GM21360 (cell line): Measurements from ENCODE around the gene ABHD16B.

ENCODE experiments used
- ATAC-seq: cut with Tn5 transposase; IDR thresholded peaks from one replicate; pipeline ENCODE4 v1.9.1; 2021; ENCODE audit warnings: mild to moderate bottlenecking, moderate library complexity; ENCODE audit not compliant: unreplicated experiment

The ABHD16B gene

DNA sequence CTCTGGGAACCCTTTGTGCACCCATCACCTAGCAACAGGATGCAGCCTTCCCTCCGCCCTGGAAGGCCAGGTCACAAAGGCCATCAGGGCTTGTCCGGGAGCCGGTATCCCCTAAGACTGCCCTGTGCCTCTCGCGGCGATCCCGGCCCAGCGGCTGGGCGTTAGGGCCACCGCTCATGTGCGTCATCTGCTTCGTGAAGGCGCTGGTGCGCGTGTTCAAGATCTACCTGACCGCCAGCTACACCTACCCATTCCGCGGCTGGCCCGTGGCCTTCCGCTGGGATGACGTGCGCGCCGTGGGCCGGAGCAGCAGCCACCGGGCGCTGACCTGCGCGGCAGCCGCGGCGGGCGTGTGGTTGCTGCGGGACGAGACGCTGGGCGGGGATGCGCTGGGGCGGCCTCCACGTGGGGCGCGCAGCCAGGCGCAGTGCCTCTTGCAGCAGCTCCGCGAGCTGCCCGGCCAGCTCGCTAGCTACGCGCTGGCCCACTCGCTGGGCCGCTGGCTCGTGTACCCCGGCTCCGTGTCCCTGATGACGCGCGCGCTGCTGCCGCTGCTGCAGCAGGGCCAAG, at the start of gene ABHD16B:
TSS of gene ABHD16B (plus strand) at position 134 of the 570 bp plus-strand sequence. CDS start at position 177, 43 bp downstream.
- no peak for ATAC-seq

DNA sequence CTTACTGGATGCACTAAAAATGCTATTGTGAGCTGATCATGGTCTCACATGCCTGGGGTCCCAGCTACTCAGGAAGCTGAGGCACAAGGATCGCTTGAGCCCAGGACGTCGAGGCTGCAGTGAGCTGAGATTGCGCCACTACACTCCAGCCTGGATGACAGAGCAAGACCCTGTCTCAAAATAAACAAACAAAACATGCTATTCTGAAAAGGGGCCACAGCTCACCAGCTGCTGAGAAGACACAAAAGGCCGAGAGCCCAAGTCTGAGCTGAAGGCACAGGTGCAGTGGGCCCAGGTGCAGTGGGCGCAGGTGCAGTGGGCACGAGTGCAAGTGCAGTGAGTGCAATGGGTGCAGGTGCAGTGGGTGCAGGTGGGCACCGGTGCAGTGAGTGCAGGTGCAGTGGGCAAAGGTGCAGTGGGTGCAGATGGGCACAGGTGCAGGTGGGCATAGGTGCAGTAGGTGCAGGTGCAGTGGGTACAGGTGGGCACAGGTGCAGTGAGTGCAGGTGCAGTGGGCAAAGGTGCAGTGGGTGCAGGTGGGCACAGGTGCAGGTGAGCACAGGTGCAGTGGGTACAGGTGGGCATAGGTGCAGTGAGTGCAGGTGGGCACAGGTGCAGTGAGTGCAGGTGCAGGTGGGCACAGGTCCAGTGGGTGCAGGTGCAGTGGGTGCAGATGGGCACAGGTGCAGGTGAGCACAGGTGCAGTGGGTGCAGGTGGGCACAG, 46.2 kb upstream of the ABHD16B start:
- ATAC-seq: no peak

GRCh38 chr20:63815615-63816253, 45.6 kb upstream of the ABHD16B start:
- ATAC-seq: no peak

DNA sequence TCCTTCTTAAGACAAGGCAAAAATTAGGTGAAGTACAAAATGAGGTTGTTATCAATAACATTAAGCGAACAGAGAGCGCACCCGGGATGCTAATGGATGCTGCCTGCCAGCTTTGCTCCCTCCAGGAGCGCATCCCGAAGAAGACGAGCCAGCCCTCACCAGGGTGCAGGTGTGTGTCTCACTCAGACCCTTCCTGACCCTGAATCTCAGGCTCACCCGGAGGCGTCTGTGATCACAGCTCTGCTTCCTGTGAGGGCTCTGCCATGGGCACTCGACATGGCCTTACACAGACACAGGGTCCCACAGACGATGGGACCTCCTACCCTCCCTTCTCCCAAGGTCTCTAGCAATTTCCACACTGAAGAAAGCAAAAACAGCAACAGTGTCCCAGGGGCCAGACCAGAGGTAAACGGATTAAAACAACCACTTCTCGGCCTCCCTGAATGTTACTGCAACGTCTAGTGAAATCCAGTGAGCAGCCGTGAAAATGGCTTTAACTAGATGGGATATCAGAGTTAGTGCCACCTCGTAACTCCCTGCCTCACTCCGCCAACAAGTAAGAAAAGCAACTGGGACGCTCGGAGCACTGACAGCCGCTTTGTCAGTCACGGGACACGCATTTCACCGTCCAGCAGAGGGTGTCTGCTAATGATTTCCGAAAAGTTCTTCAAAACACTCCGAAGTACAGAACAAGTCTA, 41.9 kb upstream of the ABHD16B start:
- ATAC-seq: no peak

DNA sequence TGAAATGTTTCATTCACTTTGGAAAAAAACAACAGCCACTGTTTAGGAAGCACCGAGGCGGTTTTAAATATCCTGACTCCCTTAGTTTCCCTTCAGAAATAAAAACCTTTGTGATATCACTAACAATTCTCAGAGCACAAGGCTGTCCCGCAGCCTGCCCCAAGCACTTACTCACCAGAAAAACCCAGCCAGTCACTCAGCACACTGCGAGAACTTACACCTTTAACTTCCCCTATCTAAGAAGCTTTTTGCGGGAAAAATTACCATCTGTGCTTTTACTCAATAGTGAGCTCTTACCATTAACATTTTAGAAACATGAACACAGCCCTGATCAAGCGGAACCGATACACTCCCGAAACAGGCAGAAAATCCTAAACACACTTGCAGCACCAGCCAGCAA, 39.5 kb upstream of the ABHD16B start:
- no peak for ATAC-seq

GRCh38 chr20:63822276-63822696, 39.0 kb upstream of the ABHD16B start:
- no peak for ATAC-seq

- ATAC-seq: no peak
Measured at GRCh38 chr20:63823691-63824311, 37.5 kb upstream of the ABHD16B start.

DNA sequence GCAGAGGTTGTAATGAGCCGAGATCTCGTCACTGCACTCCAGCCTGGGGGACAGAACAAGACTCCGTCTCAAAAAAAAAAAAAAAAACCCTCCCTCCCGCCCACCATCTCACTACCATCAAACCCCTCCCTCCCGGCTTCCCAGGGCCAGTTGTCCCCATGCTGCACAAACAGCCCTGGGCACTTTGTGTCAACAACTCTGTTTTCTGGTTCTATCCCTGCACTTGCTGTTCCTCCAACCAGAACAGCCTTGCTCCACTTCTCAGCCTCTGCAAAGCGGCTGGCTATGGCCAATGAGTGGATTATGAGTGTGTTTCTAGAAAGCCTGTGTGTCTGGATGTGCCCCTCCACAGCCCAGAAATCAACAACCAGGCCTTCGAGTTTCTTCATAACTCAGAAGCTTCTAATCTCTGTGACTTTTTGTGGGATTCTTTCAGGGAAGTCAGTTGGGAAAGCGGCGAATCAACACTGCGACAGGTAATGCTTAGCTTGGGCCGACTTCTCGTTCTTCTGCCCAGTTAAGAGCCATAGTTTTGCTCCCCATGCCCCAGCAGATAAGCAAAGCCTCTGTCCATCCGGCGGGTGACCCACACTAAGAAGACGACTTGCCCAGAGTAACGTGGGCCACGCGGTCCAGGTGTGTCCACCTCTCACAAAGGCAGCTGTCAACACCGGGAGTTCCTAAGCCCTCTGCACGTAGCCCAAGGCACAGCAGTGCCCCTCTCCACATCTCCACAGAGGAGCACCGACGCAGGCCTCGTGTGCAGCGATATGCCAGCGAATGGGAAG, 35.8 kb upstream of the ABHD16B start:
- no peak for ATAC-seq

GRCh38 chr20:63826753-63827152, 34.5 kb upstream of the ABHD16B start:
- ATAC-seq: no peak

- ATAC-seq: no peak
Measured at GRCh38 chr20:63828124-63828523, 33.2 kb upstream of the ABHD16B start.

DNA sequence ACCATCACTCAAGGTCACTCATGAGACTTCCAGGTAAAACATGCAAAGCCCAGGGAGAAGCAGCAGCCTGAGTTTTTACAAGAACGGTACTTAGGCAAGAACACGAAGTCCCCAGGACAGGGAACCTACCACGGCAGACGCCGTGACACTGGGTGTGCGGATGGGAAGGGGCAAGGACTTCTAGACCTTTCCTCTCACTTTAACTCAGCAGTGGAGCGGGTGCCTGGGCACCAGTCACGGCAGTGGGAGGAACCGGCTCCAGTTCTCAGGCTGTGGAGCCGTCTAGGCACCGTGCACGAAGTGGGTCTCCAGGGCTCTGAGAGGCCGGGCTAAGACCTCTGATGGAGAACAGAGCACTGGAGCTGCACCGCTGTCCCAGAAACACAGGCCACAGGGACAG, 32.8 kb upstream of the ABHD16B start:
- ATAC-seq: no peak

DNA sequence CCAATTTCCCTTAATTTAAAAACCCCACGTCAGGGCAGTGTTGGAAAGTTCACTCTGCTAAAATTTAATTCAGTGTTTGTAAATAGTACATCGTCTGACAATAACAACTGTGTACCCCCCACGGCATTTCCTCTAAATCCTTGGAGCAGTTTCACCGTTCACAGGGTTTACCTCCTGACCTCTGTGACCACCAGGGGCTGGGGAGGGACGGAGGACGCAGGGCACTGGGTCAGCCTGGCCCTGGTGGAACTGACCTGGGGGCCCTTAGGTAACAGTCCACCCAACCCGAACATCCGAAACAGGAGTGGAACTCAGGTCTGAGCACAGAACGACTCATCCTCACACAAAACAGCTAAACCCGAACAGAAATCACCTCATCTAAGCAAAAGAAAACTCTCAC, 32.3 kb upstream of the ABHD16B start:
- ATAC-seq: no peak

DNA sequence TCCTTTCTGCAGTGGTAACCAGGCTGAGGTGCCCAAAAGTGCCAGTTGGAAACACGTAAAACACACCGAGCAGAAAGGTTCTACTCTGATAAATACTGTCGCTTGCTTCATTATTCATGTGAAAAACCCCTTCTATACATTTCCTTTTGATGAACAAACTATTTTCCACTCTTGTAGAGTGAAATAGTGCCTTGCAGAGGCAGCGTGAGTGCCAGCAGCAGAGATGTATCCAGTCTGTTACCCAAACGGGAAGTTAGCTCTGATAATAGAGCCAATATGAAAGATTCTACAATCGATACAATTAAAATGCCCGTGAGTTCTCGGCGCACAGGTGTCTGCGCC, 31.7 kb upstream of the ABHD16B start:
- no peak for ATAC-seq

GRCh38 chr20:63829945-63830835, 31.1 kb upstream of the ABHD16B start:
- ATAC-seq: no peak

DNA sequence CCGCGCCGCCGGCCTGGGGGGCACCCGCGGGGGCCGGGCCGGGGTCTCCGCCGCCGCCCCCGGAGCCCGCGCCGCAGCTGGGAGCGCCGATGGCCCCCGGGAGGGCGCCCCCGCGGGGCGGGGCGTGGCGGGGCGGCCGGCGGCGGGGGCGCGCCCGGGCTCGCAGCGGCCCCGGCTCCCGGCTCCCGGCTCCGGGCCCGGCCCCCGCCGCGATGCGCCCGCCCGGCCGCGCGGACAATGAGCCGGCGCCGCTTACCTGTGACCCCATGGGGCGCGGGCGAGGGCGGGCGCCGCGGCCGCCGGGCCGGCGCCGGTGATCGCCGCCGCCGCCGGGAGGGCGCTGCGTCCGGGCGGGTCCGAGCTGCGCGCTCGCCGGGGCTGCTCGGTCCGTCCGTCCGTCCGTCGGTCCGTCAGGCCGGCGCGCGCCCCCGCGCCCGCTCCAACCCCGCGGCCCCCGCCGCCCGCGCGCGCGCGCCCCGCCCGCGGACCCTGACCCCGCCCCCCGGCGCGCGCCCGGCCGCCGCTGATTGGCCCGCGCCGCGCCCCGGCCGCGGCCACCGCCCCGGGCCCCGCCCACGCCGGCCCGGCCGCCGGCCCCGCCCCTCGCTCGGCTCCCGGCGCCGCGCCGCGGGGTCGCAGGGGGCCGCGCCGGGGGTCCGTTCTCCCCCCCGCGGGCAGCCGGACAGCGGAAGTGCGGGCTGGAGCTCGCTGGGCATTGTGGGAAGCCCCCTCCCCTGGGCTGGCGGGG, 30.3 kb upstream of the ABHD16B start, which contains the start of gene ZBTB46:
TSS of gene ZBTB46 (minus strand) at position 424 of the 748 bp plus-strand sequence. CDS start 40,507 bp downstream, outside the sequence.
- ATAC-seq: no peak

DNA sequence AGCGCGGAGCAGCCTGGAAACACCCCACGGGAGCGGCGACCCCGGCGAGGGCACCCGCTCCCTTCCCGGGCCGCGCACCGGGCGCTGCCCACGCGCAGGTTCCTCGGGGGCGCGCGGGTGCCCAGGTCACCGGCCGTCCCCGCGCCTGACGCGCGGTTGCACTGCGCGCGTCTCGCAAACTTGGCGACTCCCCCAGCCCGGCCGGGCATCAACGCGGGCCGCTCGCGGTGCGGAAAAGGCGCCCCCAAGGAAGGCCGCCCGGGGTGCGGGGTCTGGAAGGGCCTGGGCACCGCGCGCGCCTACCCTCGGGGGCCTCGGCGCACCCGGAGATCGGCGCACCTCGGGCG, 29.7 kb upstream of the ABHD16B start:
- ATAC-seq: no peak

DNA sequence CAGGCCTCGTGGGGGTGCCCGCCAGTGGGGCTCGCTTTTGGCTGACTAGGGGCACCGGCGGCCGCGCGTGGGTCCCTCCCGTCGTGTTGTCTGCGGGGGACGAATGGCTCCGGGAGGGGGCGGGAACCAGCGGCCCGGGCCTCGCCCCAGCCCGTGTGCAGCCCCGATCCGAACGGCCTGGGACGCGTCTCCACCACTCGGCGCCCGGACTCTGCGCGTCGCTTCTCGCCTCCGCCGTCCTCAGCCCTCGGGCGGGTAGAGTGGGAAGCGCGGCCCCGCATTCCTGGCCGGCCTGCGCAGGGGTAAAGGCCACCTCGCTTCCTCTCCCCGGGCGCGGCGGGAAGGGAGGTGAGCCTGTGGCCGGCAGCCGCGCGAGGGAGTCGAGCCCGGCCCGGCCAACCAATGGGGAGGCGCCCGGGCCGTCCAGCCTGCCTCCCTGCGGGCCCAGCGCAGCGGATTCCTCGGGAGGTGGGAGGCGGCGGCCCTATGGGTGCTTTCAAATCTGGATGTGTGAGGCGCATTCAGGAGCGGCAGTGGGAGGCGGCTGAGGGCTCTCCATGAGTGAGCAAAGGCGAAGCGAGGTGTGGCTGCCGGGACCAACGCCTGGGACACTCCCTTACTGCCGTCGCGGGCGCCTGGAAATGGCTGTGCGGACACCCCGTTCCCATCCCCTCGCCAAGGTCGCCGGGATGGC, 29.2 kb upstream of the ABHD16B start:
- ATAC-seq: no peak
